IMR-90 (cell line): Measurements from ENCODE around the gene CROCC2. TPM values are rescaled to one million over a fixed set of nuclear protein-coding genes. Genes with fewer than 3 reads are reported as not detected.

Source experiments
- ATAC-seq: fragments of 200-7000 bp; cut with Tn5 transposase; 2 replicates; pipeline ENCODE4 v1.9.1; 2020; ENCODE audit warnings: low read depth, mild to moderate bottlenecking, moderate library complexity
- BruUV-seq: library from RNA; stranded (reverse); fragments of 400-500 nt; replicated peaks from 2 replicates; lab custom pipeline; 2021; lab: Mats Ljungman, UMichigan
- CTCF ChIA-PET: fragments of 300-600 bp; formaldehyde crosslinking; extraction: SDS; loops from one replicate; lab custom pipeline; 2021; ENCODE audit warnings: antibody characterized with exemption; lab: Yijun Ruan, JAX
- POLR2A ChIA-PET: fragments of 300-600 bp; sonication (Branson Sonifier 250); formaldehyde crosslinking; loops from one replicate; lab custom pipeline; 2022; ENCODE audit warnings: antibody characterized with exemption; ENCODE audit not compliant: unreplicated experiment; lab: Charles Lee
- DNase-seq: peaks from one replicate; pipeline ENCODE4 v3.0.0; 2013
- H2AFZ ChIP-seq: replicated peaks from 2 replicates; pipeline ENCODE3; 2013; ENCODE audit warnings: low read length, mild to moderate bottlenecking; ENCODE audit not compliant: poor library complexity
- H2AK5ac ChIP-seq: 2 replicates; pipeline ENCODE4 v1.6.1; 2013; ENCODE audit warnings: low read depth, low read length, inconsistent platforms
- H2AK9ac ChIP-seq: replicated peaks from 2 replicates; pipeline ENCODE3; 2013; ENCODE audit warnings: mild to moderate bottlenecking, low read depth, low read length, moderate library complexity; ENCODE audit not compliant: poor library complexity
- H2BK120ac ChIP-seq: 2 replicates; pipeline ENCODE4 v1.6.1; 2013; ENCODE audit warnings: low read depth, low read length, inconsistent platforms
- H2BK15ac ChIP-seq: 3 replicates; pipeline ENCODE4 v1.6.1; 2013; ENCODE audit warnings: low read depth, low read length, inconsistent platforms
- H2BK20ac ChIP-seq: 2 replicates; pipeline ENCODE4 v1.6.1; 2013; ENCODE audit warnings: low read depth, mild to moderate bottlenecking, inconsistent platforms, low read length, moderate library complexity
- H2BK5ac ChIP-seq: 2 replicates; pipeline ENCODE4 v1.6.1; 2013; ENCODE audit warnings: mild to moderate bottlenecking, low read depth, low read length, inconsistent platforms; ENCODE audit not compliant: poor library complexity, severe bottlenecking
- H3K14ac ChIP-seq: replicated peaks from 2 replicates; pipeline ENCODE4 v1.6.1; 2013; ENCODE audit warnings: low read depth, low read length, inconsistent platforms
- H3K18ac ChIP-seq: 2 replicates; pipeline ENCODE4 v1.6.1; 2013; ENCODE audit warnings: low read depth, low read length, control low read depth
- H3K23ac ChIP-seq: 2 replicates; pipeline ENCODE4 v1.6.1; 2013; ENCODE audit warnings: low read depth, low read length, inconsistent platforms
- H3K27ac ChIP-seq: 2 replicates; pipeline ENCODE4 v1.5.1; 2013; ENCODE audit warnings: mild to moderate bottlenecking, control low read depth, low read length; ENCODE audit not compliant: insufficient read depth
- H3K27me3 ChIP-seq: 2 replicates; pipeline ENCODE4 v1.6.1; 2013; ENCODE audit warnings: low read length; ENCODE audit not compliant: control insufficient read depth, insufficient read depth
- H3K36me3 ChIP-seq: 2 replicates; pipeline ENCODE4 v1.6.1; 2013; ENCODE audit warnings: low read length, mixed read lengths; ENCODE audit not compliant: control insufficient read depth, insufficient read depth
- H3K4ac ChIP-seq: 2 replicates; pipeline ENCODE4 v1.6.1; 2013; ENCODE audit warnings: low read depth, low read length, inconsistent platforms
- H3K4me1 ChIP-seq: 2 replicates; pipeline ENCODE4 v1.6.1; 2013; ENCODE audit warnings: low read length, mixed read lengths; ENCODE audit not compliant: control insufficient read depth, insufficient read depth
- H3K4me2 ChIP-seq: 2 replicates; pipeline ENCODE4 v1.6.1; 2013; ENCODE audit warnings: low read depth, mild to moderate bottlenecking, control low read depth, low read length, moderate library complexity
- H3K4me3 ChIP-seq: 2 replicates; pipeline ENCODE4 v1.5.1; 2013; ENCODE audit warnings: low read depth, mild to moderate bottlenecking, control low read depth, low read length, moderate library complexity; ENCODE audit not compliant: insufficient read depth
- H3K56ac ChIP-seq: 2 replicates; pipeline ENCODE4 v1.6.1; 2013; ENCODE audit warnings: low read length, inconsistent platforms; ENCODE audit not compliant: insufficient read depth; ENCODE audit errors: extremely low read depth
- H3K79me1 ChIP-seq, 2 experiments: 2 replicates each; pipeline ENCODE4 v1.6.1; 2013; ENCODE audit warnings: low read length in 2 of 2, inconsistent platforms in 1 of 2, low read depth in 1 of 2
- H3K9ac ChIP-seq: 2 replicates; pipeline ENCODE4 v1.6.1; 2013; ENCODE audit warnings: low read depth, low read length, control low read depth
- H3K9me1 ChIP-seq: 2 replicates; pipeline ENCODE4 v1.6.1; 2013; ENCODE audit warnings: low read length, inconsistent platforms; ENCODE audit not compliant: insufficient read depth
- H3K9me3 ChIP-seq: 2 replicates; pipeline ENCODE4 v1.6.1; 2013; ENCODE audit warnings: low read length; ENCODE audit not compliant: control insufficient read depth, insufficient read depth
- H4K20me1 ChIP-seq: 2 replicates; pipeline ENCODE4 v1.6.1; 2013; ENCODE audit warnings: low read length, inconsistent platforms; ENCODE audit not compliant: insufficient read depth
- H4K5ac ChIP-seq: 2 replicates; pipeline ENCODE4 v1.6.1; 2013; ENCODE audit warnings: mild to moderate bottlenecking, low read depth, low read length, control low read depth
- H4K8ac ChIP-seq, 2 experiments: 2 replicates each; pipeline ENCODE4 v1.6.1; 2013; ENCODE audit warnings: low read depth in 2 of 2, low read length in 2 of 2, control low read depth in 1 of 2, inconsistent platforms in 1 of 2
- H4K91ac ChIP-seq: 2 replicates; pipeline ENCODE4 v1.6.1; 2013; ENCODE audit warnings: low read depth, low read length, inconsistent platforms; ENCODE audit not compliant: insufficient read depth
- CTCF ChIP-seq: conservative IDR thresholded peaks from 2 replicates; pipeline ENCODE4 v1.5.1; 2012; ENCODE audit warnings: mild to moderate bottlenecking, low read depth, low read length, improper control_type of control experiment
- ELK1 ChIP-seq: fragments of 150-350 bp; IDR thresholded peaks from 2 replicates; pipeline ENCODE4 v1.6.1; 2016; ENCODE audit warnings: low read depth, mild to moderate bottlenecking, low read length, moderate library complexity, borderline replicate concordance
- MAFK ChIP-seq: IDR thresholded peaks from 2 replicates; pipeline ENCODE4 v1.6.1; 2012; ENCODE audit warnings: low read depth, low read length, improper control_type of control experiment
- NFE2L2 ChIP-seq: fragments of 150-350 bp; IDR thresholded peaks from 2 replicates; pipeline ENCODE4 v1.6.1; 2016; ENCODE audit warnings: low read depth, mild to moderate bottlenecking, low read length
- POLR2A ChIP-seq: IDR thresholded peaks from 2 replicates; pipeline ENCODE4 v1.6.1; 2012; ENCODE audit warnings: mild to moderate bottlenecking, low read depth, low read length
- RCOR1 ChIP-seq: IDR thresholded peaks from 2 replicates; pipeline ENCODE4 v1.6.1; 2012; ENCODE audit warnings: mild to moderate bottlenecking, low read length, improper control_type of control experiment; ENCODE audit not compliant: insufficient replicate concordance
- RFX5 ChIP-seq: IDR thresholded peaks from 2 replicates; pipeline ENCODE4 v1.8.0; 2012; ENCODE audit warnings: low read depth, mild to moderate bottlenecking, low read length, moderate library complexity
- SMC3 ChIP-seq: fragments of 150-350 bp; IDR thresholded peaks from 2 replicates; pipeline ENCODE4 v1.6.1; 2016; ENCODE audit warnings: low read depth, mild to moderate bottlenecking, antibody characterized with exemption, low read length, moderate library complexity
- WGBS, 2 experiments: methylation state at CpG; one replicate each; pipeline versions ENCODE4 v1.1.5 to v1.1.7; 2013; ENCODE audit warnings: missing lambda C conversion rate in 2 of 2; ENCODE audit not compliant: insufficient read length in 1 of 2; ENCODE audit errors: extremely low coverage in 2 of 2; 5-methylcytosine and 5-hydroxymethylcytosine counted together
- dilution Hi-C: fragments of 300-500 bp; cut with HindIII; formaldehyde crosslinking; loops from one replicate; pipeline ENCODE4 v1.14.3; 2018; ENCODE audit warnings: low sequenced_read_pairs; ENCODE audit not compliant: unreplicated experiment
- in situ Hi-C: fragments of 300-500 bp; cut with MboI; formaldehyde crosslinking; loops from 3 replicates; pipeline ENCODE4 v1.14.3; 2019; ENCODE audit warnings: low sequenced_read_pairs, inconsistent platforms, mixed read lengths
- intact Hi-C: fragments of 100-400 bp; cut with micrococcal nuclease; formaldehyde crosslinking; loops from 2 replicates; pipeline ENCODE4 v1.10.0; 2022
- polyA plus RNA-seq, 3 experiments: library from polyadenylated mRNA; depleted of rRNA; stranded (reverse); fragments of >200 nt; gene quantifications; 2 replicates each; pipeline ENCODE4 v1.2.3, GENCODE V29; 2012; ENCODE audit warnings: low replicate concordance in 1 of 3
- total RNA-seq: library from RNA; depleted of rRNA; stranded (reverse); fragments of >200 nt; gene quantifications from 2 replicates; pipeline ENCODE4 v1.2.3, GENCODE V29; 2012

The CROCC2 gene
- total and polyA plus RNA-seq, 2 of the 4 experiments (the other 2 are of a cell fraction) = not detected

- Histone ChIP-seq H2BK20ac (no peak overlapping the region), H4K91ac (no peak overlapping the region), H3K27me3 (peaks cover 14% of the 10 kb centered on the region), H3K14ac (no peak overlapping the region), H3K4ac (no peak overlapping the region), H3K4me2 (no peak overlapping the region), H2BK5ac (no peak overlapping the region), H4K20me1 (no peaks in the 10 kb centered on the region), H3K79me1 (no peaks in the 10 kb centered on the region), H3K9ac (no peak overlapping the region), H4K5ac (no peak overlapping the region), H3K18ac (no peak overlapping the region), H3K9me1 (no peaks in the 10 kb centered on the region), H3K9me3 (no peaks in the 10 kb centered on the region), H3K23ac (no peak overlapping the region), H3K4me3 (no peak overlapping the region), H2AK9ac (no peak overlapping the region), H2BK15ac (no peak overlapping the region), H2AFZ (no peak overlapping the region), H3K27ac (no peak overlapping the region), H2AK5ac (no peak overlapping the region), H4K8ac (no peak overlapping the region), H3K36me3 (no peaks in the 10 kb centered on the region), H3K4me1 (no peaks in the 10 kb centered on the region), H3K56ac (no peak overlapping the region), H2BK120ac (no peak overlapping the region)
- in situ Hi-C loops = no loop called here
- no peak for DNase-seq
- no TSS peak for BruUV-seq
- ChIA-PET CTCF (no interaction called here), POLR2A (no interaction called here)
- intact Hi-C loops = no loop called here
- dilution Hi-C loops = no loop called here
- TF ChIP-seq RFX5 (no peak), CTCF (no peak), NFE2L2 (no peak), POLR2A (no peak), MAFK (no peak), ELK1 (no peak), SMC3 (no peak), RCOR1 (no peak)
- WGBS, 2 experiments = 73% methylated on average over 23 of the region's 40 CpGs; no CpG with 5 or more reads in 1 of the 2 experiments
- ATAC-seq = no peak
These were observed 28.4 kb upstream of the CROCC2 start for GRCh38 chr2:240877460-240878340.
